Activated CD4-positive, alpha-beta T cell treated with anti-CD3 and anti-CD28 coated beads, Interleukin-2, Interleukin-6, amounts not matched to agents 100 ng/mL and 50 ng/mL, durations not matched to agents 16 hours and 8 hours (primary cell): ENCODE measurements around the gene NANOS1.
"Not testable (repeated sequence)": the region's sequence is repeated elsewhere in the genome, so short reads cannot be mapped to it uniquely, and the experiment has no call there.

Experiments used
- DNase-seq: peaks from one replicate; pipeline ENCODE4 v3.0.0-alpha.2; 2020

The NANOS1 gene

DNA sequence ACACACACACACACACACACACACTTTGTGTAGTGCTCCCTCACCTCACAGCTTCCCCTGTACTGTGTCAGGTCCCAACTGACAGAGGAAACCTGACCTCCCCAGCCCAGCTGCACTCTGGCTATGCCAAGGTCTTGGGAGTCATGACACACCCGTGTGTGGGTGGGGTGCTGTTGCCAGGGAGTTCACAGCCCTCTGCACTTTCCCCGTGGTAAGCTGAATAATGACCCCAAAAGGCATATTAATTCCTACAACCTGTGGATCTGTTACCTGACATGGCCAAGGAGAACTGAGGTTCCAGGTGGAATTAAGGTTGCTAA, 8.9 kb upstream of the NANOS1 start:
- DNase-seq, result no peak

DNA sequence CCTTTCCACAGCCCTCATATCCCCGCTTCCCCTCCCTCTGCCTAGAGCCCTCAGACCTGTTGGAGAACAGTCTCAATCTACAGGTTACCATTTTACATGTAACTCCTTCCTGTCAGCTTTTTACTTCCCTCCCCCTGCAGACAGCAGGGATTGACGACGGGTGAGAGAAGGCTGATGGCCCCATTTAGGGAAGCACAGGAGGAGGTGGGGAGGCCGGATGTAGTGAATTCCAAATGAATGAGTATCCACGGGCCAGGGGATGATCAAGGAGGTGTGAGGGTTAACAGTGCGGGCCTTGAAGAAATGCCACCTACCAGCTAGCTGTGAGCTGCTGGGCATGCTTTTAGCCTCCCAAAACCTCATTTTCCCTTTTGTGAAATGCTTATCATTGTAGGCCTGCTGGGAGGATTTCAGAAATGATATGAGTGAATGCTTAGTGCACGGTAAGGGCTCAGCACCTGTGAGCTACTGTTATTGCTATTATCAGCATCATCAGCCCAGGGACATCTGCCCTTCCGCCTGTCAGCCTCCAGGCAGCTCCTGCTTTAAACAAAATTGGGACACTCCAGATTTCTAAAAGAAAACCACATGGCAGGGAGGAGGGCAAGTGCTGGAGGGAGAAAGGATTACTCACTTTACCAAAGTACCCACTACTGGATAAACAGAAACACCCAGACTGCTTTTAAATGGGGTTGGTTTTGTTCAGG, 6.5 kb upstream of the NANOS1 start:
- no peak for DNase-seq

DNA sequence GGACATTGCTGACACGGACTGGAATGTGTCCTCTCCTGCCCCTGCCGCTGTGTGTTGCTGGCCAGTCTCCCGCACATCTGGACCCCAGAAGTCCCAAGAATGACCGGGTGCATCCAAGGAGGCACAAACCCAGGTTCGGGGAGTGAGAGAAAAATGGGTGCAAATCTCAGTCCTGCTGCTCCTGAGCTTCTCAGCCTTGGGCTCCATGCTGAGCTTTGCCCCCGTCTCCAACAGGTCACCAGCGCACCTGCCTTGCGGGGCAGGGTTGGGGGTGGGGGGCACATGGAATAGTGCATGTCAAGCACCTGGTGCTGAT, 6.0 kb upstream of the NANOS1 start:
- no peak for DNase-seq

DNA sequence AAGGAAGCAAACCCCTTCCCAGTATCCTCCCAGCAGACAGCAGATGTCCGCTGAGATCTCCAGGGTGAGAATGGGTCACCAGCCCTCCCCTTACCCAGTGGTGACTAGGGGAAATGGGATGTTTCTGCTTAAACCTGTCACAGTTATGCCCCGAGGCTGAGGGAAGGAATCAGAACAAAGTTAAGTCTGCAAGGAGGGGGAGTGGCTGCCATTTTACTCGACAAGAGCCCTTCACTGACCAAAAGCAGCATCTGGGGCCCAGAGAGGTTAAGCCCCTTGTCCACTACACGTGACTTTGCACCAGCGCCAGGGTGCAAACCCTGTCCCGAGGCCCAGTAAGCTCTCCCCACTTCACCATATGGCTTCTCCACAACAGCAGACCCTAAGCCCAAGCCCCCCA, 4.6 kb upstream of the NANOS1 start:
- no peak for DNase-seq

DNA sequence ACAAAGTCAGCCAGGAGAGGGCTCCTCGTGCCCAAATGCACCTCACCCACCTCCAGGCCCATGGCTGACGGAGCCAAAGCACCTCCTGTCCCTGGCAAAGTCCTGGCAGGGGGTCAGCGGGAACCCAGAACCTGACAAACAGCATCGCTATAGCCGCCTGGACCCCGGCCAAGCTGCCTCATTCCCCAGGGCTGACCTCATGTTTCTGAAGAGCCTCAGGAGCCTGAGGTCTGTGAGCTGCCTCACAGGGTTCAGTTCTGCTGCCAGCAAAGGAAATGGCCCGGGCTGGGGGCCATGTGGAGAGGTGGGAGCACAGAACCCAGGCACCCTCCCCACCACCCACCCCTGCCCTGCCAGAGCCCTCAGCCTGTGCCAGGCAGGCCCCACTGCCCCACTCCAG, 4.2 kb upstream of the NANOS1 start:
- DNase-seq, result no peak

DNA sequence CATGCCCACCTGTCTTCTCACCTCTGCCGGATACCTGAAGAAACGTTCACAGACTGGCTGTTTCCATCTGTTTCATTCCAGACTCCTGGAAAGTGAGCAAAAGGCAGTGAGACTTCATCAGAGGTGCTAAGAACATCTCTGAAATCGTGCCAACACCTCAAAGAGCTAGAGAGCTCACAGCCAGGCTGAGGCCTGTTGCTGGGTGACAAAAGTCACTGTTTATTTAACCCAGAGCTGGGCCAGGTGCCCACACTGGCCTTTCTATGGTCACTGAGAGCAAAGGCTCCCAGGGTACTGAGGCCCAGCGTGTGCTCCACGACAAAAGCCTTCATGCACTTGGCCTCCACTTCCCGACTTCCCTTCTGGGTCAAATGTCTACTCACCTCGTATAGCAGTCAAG, 3.7 kb upstream of the NANOS1 start:
- no peak for DNase-seq

DNA sequence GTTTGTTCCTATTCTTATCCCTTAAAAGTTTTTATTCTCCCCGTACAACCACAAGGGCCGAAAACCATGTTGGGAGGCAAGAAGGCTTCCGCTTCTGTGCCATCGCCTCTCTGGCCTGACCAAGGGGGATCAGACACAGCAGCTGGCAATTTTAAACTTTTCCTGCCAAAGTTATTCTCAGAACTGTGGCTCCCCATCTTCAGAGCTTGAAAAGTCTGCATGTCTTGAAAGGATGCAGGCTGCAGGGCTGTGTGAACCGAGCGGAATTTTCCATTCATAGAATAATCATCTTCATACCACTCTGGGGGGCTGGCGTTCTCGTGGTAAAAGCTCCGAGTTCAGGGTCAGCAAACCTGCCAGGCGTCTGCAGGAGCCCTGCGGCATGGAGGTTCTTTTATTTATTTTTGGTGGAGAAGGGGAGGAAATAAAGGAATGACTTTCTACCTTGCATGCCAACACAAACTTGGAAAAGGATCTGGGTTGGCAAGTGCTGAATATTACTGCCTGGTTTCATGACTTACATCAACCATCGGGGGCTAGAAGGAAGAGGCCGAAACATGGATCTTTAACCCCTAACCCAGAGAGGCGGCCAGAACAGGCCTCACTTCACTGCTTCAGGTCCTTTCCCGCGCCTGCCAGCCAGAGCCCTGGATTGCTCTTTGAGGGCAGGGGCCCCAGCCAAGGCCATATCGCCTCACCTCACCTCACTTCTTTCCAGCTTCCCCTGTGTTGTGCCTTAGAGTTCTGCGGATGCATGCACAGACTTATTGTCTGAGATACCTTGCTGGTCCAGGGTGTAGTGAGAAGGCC, 3.0 kb upstream of the NANOS1 start:
- no peak for DNase-seq

DNA sequence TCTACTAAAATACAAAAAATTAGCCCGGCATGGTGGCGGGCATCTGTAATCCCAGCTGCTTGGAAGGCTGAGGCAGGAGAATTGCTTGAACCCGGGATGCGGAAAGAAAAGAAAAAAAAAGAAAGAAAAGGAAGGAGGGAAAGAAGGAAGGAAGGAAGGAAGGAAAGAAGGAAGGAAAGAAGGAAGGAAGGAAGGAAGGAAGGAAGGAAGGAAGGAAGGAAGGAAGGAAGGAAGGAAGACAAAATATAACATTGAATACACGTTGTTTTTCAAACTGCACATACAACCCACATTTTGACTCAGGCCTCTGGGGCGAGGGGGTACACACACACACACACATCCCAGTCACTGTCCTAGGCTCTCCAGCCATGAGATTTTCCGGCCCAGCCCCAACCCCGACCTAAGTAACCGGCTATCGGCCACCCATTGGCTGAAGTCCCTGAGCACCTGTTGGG, 1.0 kb upstream of the NANOS1 start:
- DNase-seq, result not testable (repeated sequence)

DNA sequence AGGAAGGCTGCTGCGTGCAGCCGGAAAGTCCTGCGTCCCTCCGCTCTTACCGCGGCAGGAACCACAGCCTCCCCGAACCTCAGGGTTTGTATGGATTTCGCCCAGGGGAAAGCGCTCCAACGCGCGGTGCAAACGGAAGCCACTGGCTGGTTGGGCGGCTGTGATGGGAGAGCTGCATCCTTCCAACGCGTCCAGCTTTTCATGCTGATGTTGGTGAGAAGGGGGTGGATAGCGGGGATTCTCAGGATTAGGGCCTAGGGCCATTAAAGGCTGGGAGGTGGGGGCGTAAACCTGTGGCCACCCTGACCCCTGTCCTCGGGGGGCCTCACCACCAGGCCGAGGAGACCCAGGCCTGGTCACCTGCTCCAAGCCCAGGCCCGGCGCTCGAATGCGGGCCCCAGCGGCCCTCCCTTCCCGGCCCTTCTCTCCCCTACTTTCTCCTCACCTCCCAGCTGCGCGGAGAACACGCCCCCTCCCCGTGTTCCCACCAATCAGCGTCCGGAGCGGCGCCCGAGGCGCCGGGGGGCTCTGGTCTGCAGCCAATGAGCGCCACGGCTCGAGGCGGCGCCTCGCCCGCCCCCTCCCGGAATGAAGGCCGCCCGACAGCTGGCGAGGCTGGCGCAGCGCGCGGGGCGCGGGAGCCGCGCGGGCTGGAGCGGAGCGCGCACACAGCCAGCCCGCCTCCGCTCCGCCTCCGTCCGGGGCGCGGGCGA, 458 bp upstream of the NANOS1 start:
- DNase-seq, result peak; percentile 88

DNA sequence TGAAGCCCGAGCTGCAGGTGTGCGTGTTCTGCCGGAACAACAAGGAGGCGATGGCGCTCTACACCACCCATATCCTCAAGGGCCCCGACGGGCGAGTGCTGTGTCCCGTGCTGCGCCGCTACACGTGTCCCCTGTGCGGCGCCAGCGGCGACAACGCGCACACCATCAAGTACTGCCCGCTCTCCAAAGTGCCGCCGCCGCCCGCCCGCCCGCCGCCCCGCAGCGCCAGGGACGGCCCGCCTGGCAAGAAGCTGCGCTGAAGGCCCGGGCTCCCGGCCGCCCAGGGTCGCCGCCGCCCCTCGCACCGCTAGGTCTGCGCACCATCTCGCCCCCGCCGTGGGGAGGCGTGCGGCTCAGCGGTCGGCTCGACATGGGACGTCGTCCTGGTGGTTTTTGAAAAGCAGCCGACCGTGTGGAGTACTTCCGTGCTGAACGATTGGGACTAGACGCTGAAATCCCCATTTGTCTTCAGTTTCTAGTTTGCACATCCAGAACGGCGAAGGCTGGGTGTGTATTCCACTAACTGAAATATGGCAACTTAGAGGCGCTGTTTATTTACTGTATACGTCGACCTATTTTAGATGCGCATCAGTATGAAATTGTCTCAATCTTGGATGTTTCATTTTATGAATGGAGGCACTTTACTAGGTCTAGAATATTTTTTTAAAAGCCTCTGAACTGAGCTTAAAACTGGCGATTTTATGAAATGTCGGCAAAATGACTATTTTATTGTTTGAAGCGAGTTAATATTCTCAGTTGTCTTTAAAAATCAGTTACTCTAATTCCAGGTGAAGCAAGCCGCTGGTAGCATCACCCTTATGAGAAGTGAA, 1.1 kb downstream of the NANOS1 start:
- DNase-seq, result peak; percentile 70

DNA sequence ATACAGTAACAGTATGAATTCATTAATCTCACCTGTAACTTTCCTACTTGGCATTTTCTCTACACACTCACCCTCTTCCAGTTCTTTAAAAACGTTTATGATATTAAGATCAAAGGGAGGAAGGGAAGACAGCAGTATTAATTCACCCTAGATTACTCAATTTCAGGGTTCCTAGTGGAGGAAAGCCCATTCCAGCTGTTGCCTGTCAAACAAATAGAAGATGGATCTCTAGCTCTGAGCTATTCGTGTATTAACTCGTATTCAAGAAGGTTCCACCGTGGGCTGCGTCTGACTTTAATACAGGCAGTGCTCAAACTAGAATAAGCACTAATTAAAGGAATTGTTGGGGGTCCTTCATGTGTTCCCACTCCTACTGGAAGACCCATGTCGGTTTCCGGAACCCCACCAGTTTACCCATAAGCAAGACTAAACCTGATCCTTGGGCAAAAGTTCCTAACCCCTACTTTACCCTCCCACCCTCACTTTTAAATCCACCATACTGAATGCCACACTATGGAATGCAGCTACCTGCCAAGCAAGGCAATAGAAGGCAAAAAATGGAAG, 2.1 kb downstream of the NANOS1 start:
- DNase-seq, result no peak

DNA sequence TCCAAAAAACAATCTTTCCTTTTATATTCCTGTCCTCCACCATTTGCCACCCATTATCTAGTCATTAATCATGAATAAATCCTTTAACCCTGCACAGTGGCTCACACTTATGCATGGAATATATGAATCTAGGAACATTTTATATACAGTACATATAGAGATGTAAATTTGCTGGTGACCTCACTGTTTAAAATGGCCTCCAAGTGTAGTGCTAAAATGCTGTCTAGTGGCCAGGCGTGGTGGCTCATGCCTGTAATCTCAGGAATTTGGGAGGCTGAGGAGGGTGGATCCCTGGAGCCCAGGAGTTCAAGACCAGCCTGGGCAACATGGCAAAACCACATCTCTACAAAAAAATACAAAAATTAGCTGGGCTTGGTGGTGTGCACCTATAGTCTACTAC, 9.6 kb downstream of the NANOS1 start:
- DNase-seq, result no peak

DNA sequence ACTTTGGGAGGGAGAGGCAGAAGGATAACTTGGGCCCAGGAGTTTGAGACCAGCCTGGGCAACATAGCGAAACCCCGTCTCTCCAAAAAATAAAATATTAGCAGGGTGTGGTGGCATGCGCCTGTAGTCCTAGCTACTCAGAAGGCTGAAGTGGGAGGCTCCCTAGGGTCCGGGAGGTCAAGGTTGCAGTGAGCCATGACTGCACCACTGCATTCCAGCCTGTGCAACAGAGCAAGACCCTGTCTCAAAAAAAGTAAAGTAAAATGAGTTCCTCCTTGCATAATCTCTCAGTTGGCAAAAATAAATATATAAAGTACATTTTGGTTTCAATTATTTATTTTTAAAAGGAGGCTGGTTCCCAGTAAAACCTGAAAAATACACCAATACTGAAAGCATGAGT, 11.8 kb downstream of the NANOS1 start:
- no peak for DNase-seq

DNA sequence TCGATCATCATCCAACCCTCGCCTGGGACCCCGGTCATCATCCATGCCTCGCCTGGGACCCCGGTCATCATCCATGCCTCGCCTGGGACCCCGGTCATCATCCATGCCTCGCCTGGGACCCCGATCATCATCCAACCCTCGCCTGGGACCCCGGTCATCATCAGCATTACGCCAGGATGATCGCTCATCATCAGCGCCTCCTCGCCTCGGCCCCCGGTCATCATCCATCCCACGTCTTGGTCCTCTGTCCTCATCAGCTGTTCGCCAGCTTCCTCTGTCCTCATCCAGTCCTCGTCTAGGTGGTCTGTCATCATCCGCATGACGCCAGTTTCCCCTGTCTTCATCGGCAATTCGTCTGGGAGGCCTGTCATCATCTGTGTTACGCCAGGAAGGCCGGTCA, 12.7 kb downstream of the NANOS1 start:
- no peak for DNase-seq

DNA sequence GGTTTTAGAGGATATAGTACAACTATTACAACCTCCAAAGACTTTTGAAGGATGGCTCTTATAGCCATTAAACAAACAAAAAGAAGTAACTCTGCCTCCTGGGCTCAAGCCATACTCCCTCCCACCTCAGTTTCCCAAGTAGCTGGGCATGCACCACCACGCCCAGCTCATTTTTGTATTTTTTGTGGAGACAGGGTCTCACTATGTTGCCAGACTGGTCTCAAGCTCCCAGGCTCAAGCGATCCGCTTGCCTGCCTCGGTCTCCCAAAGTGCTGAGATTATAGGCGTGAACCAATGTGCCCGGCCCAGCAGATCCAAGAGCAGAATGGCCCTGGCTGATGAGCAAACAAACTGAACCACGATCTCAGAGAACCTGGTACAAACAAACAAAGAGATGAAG, 16.0 kb downstream of the NANOS1 start:
- no peak for DNase-seq

DNA sequence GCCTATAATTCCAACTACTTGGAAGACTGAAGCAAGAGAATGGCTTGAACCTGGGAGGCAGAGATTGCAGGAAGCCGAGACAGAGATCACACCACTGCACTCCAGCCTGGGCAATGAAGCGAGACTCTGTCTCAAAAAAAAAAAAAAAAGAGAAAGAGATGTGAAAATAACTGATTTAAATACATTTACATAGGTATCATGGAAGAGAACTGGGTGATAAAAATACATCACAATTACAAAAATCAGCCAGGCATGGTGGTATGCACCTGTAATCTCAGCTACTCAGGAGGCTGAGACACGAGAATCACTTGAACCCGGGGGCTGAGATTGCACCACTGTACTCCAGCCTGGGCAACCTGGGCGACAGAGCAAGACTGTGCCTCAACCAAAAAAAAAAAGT, 19.8 kb downstream of the NANOS1 start:
- DNase-seq, result no peak

DNA sequence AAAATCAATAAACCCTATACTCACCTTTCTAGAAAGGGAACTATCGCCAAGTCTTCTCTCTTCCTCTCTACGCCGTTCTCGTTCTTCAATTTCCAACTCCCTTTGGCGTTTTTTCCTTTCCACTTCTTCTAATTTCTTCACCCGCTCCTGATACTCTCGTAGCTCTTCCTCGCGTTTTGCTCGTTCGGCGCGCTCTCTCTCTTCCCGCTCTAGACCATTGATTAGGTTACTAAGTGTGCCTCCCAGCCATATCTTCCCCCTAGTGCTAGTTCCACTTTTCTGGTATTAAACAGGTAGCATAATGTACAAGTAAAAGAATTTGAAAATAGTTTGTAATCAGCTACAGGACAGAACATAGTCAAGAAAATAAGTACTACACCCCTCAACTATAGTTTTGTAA, 20.3 kb downstream of the NANOS1 start:
- DNase-seq, result no peak

DNA sequence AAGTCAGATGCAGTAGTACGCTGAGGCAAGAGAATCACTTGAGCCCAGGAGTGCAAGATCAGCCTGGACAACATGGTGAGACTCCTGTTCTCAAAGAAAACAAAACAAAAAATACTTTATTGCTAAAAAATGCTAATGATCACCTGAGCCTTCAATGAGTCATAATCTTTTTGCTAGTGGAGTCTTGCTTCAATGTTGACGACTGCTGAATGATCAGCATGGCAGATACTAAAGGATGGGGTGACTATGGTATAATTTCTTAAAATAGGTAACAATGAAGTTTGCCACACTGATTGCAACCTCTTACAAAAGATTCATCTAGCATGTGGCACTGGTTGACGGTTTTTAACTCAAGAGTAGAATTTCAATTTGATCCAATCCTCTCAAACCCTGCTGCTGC, 22.3 kb downstream of the NANOS1 start:
- DNase-seq, result no peak

DNA sequence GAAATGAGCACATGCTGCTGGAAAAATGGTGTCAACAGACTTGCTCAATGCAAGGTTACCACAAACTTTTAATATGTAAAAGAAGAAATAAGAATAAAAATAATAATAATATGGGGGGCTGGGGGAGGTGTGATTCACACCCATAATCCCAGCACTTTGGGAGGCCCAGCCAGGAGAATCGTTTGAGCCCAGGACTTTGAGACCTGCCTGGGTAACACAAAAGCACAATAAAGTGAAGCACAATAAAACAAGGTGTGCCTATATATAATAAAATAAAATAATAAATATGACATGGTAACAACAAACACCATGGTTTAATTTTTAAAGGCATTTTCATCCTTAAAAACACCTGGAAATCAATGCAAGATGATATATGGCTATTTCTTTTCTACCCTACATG, 26.0 kb downstream of the NANOS1 start:
- DNase-seq, result no peak

DNA sequence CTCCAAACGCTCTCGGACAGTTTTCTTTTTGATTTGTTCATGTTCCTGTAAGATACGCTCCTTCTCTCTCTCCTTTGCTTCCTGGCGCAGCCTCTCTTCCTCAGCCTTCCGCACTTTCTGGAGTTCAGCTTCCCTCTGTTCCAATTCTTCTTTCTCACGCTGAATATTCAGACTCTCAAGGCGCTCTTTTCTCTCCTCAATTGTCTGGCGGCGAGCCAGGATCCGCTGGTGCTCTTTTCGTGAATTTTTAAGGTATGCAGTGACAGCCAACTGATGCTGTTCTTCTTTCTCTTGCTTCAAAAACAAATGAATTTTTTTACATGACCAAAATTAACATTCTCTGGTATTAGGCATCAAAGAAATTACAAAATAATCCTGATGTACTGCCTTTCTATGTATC, 28.5 kb downstream of the NANOS1 start:
- no peak for DNase-seq

DNA sequence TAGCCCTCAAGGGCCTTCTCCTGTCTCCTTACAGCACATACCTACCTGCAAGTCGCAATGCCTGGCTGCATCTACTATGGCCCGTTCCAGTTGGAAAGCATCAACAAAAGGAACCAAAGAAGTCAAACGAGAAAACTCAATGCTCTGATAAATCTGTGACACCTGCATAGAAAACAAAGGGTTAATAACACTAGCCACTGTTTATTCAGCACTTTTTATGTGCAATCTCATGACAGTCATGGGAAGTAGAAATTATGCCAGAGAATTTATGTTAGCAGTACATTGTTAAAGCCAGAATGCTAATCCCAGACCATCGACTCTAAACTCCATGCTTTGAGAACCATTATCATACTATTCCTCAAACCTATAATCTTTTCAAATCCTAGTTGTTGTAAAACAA, 30.0 kb downstream of the NANOS1 start:
- DNase-seq, result no peak

DNA sequence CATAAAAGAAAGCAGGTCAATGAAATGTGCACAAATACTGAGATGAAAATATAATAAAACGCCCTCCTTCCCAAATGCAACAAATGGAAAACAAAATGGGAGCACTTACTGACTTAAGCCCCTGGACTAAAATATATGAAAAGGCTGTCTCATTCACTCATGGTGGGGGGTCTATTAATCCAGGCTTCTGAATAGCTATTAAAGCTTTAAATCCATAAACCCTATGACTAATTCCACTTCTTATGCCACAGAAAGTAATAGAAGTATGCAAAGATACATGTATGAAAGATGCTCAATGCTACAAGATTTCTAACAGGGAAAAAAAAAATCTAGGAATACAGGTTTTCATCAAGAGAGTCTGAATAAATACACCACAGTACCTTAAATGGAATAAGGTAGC, 30.6 kb downstream of the NANOS1 start:
- DNase-seq, result no peak

DNA sequence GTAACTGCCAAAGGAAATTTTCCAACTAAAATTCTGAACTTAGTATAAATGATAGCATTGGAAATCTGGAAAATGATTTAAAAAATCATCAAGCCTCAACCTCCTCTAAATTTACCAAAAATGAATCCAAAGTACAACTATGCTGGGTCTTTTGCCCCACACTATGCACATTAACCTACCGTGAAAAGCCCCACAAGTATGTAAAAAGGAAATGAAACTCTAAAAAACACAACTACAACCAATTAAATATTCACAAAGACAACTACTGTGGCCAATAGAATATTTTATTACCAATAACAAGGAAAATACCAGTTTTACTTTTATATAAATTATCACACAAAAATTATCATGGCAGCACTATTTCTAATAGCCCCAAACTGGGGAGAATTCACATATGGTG, 31.8 kb downstream of the NANOS1 start:
- no peak for DNase-seq
